Measurements from ENCODE around the gene CCNC. TPM values are rescaled to one million over a fixed set of nuclear protein-coding genes. Genes with fewer than 3 reads are reported as not detected.

Gene CCNC
- total and polyA plus RNA-seq, 5 donors from 2014 or later = 32.3 to 48.6 (median 46.6) TPM

DNA sequence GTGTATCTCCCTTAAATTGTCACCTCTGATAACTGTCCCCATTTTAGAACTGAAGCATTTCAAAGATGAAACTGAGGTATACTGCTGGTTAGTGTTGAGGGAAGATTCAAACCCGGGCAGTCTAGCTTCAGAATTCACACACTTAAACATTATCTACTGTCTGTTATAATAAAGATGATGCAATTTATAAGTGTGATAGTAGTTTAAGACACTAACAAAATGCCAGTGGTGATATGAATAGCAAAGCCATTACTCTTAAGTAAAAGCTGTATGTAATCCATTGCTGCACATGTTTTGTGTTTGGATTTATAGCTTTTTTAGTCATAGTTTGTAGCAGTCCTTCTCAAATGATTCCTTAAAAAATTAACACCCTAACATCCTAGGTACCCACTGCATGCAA, 73.0 kb downstream of the CCNC start:
- Mint-ChIP-seq H3K36me3 (peaks cover 16% of the 10 kb centered on the region), H3K9me3 (no peaks in the 10 kb centered on the region), H3K4me1 (peaks cover 5 to 24% (median 10%) of the 10 kb centered on the region in 4 donors), H3K27ac (no peak overlapping the region), H3K4me3 (no peak overlapping the region), H3K27me3 (no peaks in the 10 kb centered on the region)
- Histone ChIP-seq H3K9me3 (ENCODE audit: control insufficient read depth in 2 of 2, low read length in 2 of 2) (no peaks in the 10 kb centered on the region), H3K4me3 (ENCODE audit: low read depth, low read length) (no peak overlapping the region), H3K4me1 (ENCODE audit: control insufficient read depth, insufficient read depth, low read length, poor library complexity, severe bottlenecking) (peaks cover 8% of the 10 kb centered on the region), H3K36me3 (ENCODE audit: control insufficient read depth, insufficient read depth, low read length) (peaks cover 2% of the 10 kb centered on the region), H3K27ac (ENCODE audit: insufficient read depth, low read length, poor library complexity, severe bottlenecking) (no peak overlapping the region), H3K27me3 (ENCODE audit: control insufficient read depth, insufficient read depth, low read length) (no peaks in the 10 kb centered on the region)
- no peak for DNase-seq
- ATAC-seq (ENCODE audit: low read depth in 2 of 2) = no peak

Other genes starting within 250 kb of the CCNC start
- gene FAXC, start 219.0 kb downstream of the CCNC start, total RNA-seq = not detected
- not detected for gene FAXC, start 219.0 kb downstream of the CCNC start, polyA plus RNA-seq
- gene COQ3, start 174.5 kb downstream of the CCNC start, total RNA-seq = 1.4 TPM
- gene COQ3, start 174.5 kb downstream of the CCNC start, polyA plus RNA-seq = 1 to 10 TPM; 6.2 to 8.0 (median 6.9) TPM
- gene PNISR, start 143.4 kb downstream of the CCNC start, total RNA-seq = 301 TPM
- gene PNISR, start 143.4 kb downstream of the CCNC start, polyA plus RNA-seq = 10 to 100 TPM; 55.4 to 79.2 (median 69.2) TPM
- 6.0 TPM for gene USP45, start 53.2 kb downstream of the CCNC start, total RNA-seq
- 1 to 10 TPM; 2.6 to 4.5 (median 3.3) TPM for gene USP45, start 53.2 kb downstream of the CCNC start, polyA plus RNA-seq
- gene PRDM13, start 38.2 kb upstream of the CCNC start, total RNA-seq = not detected
- not detected for gene PRDM13, start 38.2 kb upstream of the CCNC start, polyA plus RNA-seq